ENCODE measurements around the gene GPR156. TPM values are rescaled to one million over a fixed set of nuclear protein-coding genes. Genes with fewer than 3 reads are reported as not detected.

Gene GPR156
- total and polyA plus RNA-seq, 8 donors, result 0.13 to 0.89 (median 0.37) TPM; not detected in 5

DNA sequence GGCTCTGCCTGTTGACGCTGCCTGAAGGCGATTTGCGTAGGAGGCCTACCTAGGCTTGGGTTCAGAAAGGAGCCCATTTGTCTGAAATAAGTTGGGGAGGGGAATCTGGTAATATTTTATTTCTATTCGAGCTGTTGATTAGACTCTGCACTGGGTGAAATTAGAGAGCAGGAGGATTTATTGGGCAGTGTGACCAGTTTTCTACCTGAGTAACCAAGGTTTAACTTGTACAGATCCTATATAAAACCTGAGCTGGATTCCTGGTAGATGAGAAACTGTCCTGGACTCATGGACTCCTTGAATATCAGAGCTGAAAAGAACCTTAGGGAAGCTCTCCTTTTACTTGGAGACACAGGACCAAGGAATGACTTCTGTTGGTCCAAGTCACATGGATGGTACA is 19.6 kb upstream of the GPR156 start:
- Histone ChIP-seq H3K36me3 (no peaks in the 10 kb centered on the region), H3K9me3 (no peaks in the 10 kb centered on the region), H3K4me3 (no peak overlapping the region), H3K27ac (no peak overlapping the region), H3K4me1 (no peaks in the 10 kb centered on the region), H3K27me3 (peaks cover 0 to 7% (median 0%) of the 10 kb centered on the region in 3 donors)
- 94 to 95% (median 95%) methylated on average over 4 of the region's 4 CpGs for WGBS, 5 donors
- no peak for DNase-seq
- TF ChIP-seq POLR2A (IDR thresholded peaks at IDR 0.05) (no peak), EP300 (IDR thresholded peaks at IDR 0.05) (no peak), POLR2AphosphoS5 (IDR thresholded peaks at IDR 0.05) (no peak), CTCF (IDR thresholded peaks at IDR 0.05) (no peak)
- intact Hi-C loops (cut with DNase I; ENCODE audit: low total_unique reads), result no loop called here

GRCh38 chr3:120302361-120302760 is 17.3 kb upstream of the GPR156 start:
- TF ChIP-seq EP300 (IDR thresholded peaks at IDR 0.05) (no peak), CTCF (IDR thresholded peaks at IDR 0.05) (no peak)
- intact Hi-C loops (cut with DNase I; ENCODE audit: low total_unique reads), result no loop called here
- Histone ChIP-seq H3K4me1 (no peaks in the 10 kb centered on the region), H3K9me3 (no peaks in the 10 kb centered on the region), H3K36me3 (no peaks in the 10 kb centered on the region), H3K27ac (no peak overlapping the region), H3K4me3 (no peak overlapping the region), H3K27me3 (peaks cover 0 to 7% (median 0%) of the 10 kb centered on the region in 3 donors)
- WGBS, 5 donors, result 76 to 91% (median 89%) methylated on average over 5 of the region's 5 CpGs
- DNase-seq, result peak in 1 of 2 donors; percentile 27

GRCh38 chr3:120300971-120301370 is 15.9 kb upstream of the GPR156 start:
- WGBS, 5 donors, result 36 to 57% (median 55%) methylated on average over 3 of the region's 3 CpGs
- TF ChIP-seq POLR2AphosphoS5 (IDR thresholded peaks at IDR 0.05), result no peak
- TF ChIP-seq EP300 (IDR thresholded peaks at IDR 0.05), result no peak
- no peak for TF ChIP-seq POLR2A (IDR thresholded peaks at IDR 0.05)
- TF ChIP-seq CTCF (IDR thresholded peaks at IDR 0.05), result no peak
- Histone ChIP-seq H3K9me3 (no peaks in the 10 kb centered on the region), H3K27me3 (no peaks in the 10 kb centered on the region), H3K4me1 (no peaks in the 10 kb centered on the region), H3K4me3 (no peak overlapping the region), H3K36me3 (no peaks in the 10 kb centered on the region), H3K27ac (no peak overlapping the region)
- no peak for DNase-seq
- intact Hi-C loops (cut with DNase I; ENCODE audit: low total_unique reads), result no loop called here

GRCh38 chr3:120299403-120299802 is 14.4 kb upstream of the GPR156 start:
- intact Hi-C loops (cut with DNase I; ENCODE audit: low total_unique reads), result no loop called here
- Histone ChIP-seq H3K4me3 (no peak overlapping the region), H3K36me3 (no peaks in the 10 kb centered on the region), H3K27ac (no peak overlapping the region), H3K4me1 (no peaks in the 10 kb centered on the region), H3K9me3 (no peaks in the 10 kb centered on the region), H3K27me3 (no peaks in the 10 kb centered on the region)
- DNase-seq, result no peak
- TF ChIP-seq CTCF (IDR thresholded peaks at IDR 0.05), result no peak
- TF ChIP-seq POLR2AphosphoS5 (IDR thresholded peaks at IDR 0.05), result no peak
- TF ChIP-seq EP300 (IDR thresholded peaks at IDR 0.05), result no peak
- TF ChIP-seq POLR2A (IDR thresholded peaks at IDR 0.05), result no peak
